WERI-Rb-1 (cell line): ENCODE data around the gene MPO.

ENCODE experiments used
- DNase-seq: peaks from one replicate; pipeline ENCODE4 v3.0.0-alpha.2; 2020
- H3K27ac ChIP-seq: fragments of 250-450 bp; sonication (Bioruptor Pico); 2 replicates; pipeline ENCODE4 v1.5.1; 2020; ENCODE audit warnings: mild to moderate bottlenecking, moderate library complexity
- H3K27me3 ChIP-seq: fragments of 250-450 bp; sonication (Bioruptor Pico); 2 replicates; pipeline ENCODE4 v1.5.1; 2021; ENCODE audit warnings: mild to moderate bottlenecking, low read depth, moderate library complexity; ENCODE audit not compliant: insufficient read depth, severe bottlenecking
- H3K36me3 ChIP-seq: fragments of 250-450 bp; sonication (Bioruptor Pico); 2 replicates; pipeline ENCODE4 v1.5.1; 2020; ENCODE audit warnings: mild to moderate bottlenecking, moderate library complexity
- H3K4me3 ChIP-seq: 2 replicates; pipeline ENCODE4 v1.5.1; 2011; ENCODE audit warnings: low read depth, mild to moderate bottlenecking, control low read depth, low read length
- H3K9me3 ChIP-seq: fragments of 250-450 bp; sonication (Bioruptor Pico); 2 replicates; pipeline ENCODE4 v1.5.1; 2021; ENCODE audit warnings: mild to moderate bottlenecking, moderate library complexity; ENCODE audit not compliant: severe bottlenecking
- TF ChIP-seq, protein P1 (sequence below): IDR thresholded peaks from 2 replicates; pipeline ENCODE4 v1.5.1; 2011; ENCODE audit warnings: low read depth, mild to moderate bottlenecking, control low read depth, inconsistent platforms, low read length

MPO gene

DNA sequence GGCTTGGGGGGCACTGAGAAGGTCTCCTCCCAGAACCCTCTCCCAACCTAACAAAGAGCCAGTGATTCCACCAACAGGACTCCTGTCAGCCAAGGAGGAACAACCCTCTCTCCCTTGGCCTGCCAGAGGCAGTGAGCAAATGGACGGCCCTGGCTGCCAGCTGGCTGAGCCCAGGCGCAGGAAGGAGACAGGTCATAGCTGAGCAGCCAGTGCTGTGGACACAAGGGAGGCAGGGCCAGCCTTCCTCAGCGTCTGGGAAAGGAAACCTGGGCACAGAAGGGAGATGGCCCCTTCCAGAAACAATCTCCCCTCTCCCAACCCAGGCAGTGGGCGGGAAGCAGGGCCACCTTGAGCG, 2.1 kb downstream of the MPO start:
- H3K36me3 ChIP-seq: no peaks in the 10 kb centered on the region
- H3K27ac ChIP-seq: peak overlapping the region; percentile 11; the same call in 1 of the 2 replicates
- peaks cover 4% of the 10 kb centered on the region for H3K9me3 ChIP-seq
- TF ChIP-seq, protein P1, sequence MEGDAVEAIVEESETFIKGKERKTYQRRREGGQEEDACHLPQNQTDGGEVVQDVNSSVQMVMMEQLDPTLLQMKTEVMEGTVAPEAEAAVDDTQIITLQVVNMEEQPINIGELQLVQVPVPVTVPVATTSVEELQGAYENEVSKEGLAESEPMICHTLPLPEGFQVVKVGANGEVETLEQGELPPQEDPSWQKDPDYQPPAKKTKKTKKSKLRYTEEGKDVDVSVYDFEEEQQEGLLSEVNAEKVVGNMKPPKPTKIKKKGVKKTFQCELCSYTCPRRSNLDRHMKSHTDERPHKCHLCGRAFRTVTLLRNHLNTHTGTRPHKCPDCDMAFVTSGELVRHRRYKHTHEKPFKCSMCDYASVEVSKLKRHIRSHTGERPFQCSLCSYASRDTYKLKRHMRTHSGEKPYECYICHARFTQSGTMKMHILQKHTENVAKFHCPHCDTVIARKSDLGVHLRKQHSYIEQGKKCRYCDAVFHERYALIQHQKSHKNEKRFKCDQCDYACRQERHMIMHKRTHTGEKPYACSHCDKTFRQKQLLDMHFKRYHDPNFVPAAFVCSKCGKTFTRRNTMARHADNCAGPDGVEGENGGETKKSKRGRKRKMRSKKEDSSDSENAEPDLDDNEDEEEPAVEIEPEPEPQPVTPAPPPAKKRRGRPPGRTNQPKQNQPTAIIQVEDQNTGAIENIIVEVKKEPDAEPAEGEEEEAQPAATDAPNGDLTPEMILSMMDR: no peak
- no peak overlapping the region for H3K4me3 ChIP-seq
- H3K27me3 ChIP-seq: no peaks in the 10 kb centered on the region
- no peak for DNase-seq

DNA sequence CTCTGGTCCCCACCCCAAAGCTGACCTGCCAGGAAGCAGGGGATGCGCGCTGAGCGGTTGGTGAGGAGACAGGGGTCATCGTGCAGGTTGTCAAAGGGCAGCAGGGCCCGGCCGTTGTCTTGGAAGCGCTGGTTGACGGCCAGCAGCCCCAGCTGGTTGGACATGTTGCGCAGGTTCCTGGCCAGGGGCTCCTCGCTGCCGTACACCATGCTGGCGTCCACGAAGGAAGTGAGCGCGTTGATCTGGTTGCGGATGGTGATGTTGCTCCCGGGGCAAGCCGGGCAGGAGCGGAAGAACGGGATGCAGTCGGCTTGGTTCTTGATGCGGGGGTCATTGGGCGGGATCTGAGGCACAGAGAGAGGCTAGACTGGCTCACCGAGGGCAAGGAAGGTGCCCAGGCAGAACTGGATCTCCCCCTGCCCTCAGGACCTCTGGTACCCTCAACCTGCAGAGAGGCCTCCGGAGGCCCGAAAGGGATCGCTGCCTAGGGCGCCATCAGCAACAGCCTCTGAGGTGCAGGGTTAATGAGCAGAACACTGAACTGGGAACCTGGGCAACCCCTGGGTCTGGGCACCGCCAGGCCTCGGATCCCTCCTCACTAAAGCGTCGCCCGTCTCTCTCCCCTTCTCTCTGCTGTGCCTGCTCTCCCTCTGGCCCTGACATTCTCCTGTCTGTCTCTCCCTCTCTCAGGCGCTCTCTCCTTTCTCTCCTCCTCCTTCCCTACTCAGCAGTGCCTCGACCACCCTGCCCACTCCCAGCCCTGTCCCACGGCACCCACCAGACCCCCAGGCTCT, 2.7 kb downstream of the MPO start:
- Histone ChIP-seq H3K36me3 (no peaks in the 10 kb centered on the region), H3K4me3 (no peak overlapping the region), H3K27me3 (no peaks in the 10 kb centered on the region), H3K9me3 (peaks cover 4% of the 10 kb centered on the region), H3K27ac (peak overlapping the region; percentile 11; the same call in 1 of the 2 replicates)
- no peak for DNase-seq
- TF ChIP-seq, protein P1: no peak

DNA sequence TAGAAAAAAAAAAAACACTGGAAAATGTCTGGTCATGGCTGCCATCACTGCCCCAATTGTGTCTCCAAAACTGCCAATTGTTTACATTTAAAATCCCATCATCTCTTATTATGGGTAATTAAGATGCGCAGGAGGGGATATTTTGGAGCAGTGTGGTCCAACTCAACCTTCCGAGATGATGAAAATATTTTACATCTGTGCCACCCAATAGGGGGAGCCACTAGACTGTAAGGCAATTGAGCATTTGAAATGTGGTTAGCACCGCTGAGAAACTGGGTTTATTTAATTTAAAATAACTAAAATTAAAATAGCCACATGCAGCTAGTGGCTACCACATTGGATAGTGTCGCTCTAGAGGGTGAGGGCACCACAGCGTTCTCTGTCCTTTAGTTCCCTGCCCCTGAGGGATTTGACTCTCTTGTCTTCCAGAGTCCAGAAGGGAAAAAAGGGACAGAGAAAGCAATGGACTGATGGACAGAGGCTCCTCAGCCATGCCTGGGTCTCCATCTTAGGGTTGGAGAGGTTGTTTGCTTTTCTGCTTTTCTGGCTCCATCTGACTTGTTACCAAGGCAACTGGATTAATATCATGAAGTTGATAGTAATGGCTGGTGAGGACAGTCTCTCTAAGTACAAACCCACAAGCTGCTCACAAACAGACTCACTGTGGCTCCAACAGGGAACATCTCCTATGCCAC, 3.5 kb downstream of the MPO start:
- TF ChIP-seq, protein P1: peak; percentile 63
- H3K36me3 ChIP-seq: no peaks in the 10 kb centered on the region
- peaks cover 4% of the 10 kb centered on the region for H3K9me3 ChIP-seq
- H3K27ac ChIP-seq: peak overlapping the region; percentile 4; the same call in 1 of the 2 replicates
- no peaks in the 10 kb centered on the region for H3K27me3 ChIP-seq
- no peak overlapping the region for H3K4me3 ChIP-seq
- DNase-seq: no peak

DNA sequence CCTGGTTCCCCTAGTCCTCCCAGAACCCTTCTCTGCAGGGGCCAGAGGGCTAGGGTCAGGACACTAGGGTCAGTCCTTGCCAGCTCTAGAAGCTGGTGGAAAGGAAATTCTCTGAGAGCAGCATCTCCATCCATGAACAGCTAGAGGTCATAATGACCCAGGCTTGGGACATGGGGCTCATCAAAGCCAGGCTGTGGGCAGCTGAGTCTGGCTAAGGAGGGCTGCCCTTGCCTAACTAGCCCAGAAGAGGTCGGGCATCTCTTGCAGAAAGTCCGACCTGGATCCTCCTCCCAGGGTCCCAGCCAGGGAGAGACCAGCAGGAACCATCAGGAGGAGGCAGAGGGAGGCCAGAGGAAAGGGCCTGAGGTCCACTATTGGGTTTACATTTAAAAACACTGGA, 4.3 kb downstream of the MPO start:
- peaks cover 3% of the 10 kb centered on the region for H3K9me3 ChIP-seq
- TF ChIP-seq, protein P1: peak; percentile 25; the same call in 1 of the 2 replicates
- no peak overlapping the region for H3K27ac ChIP-seq
- H3K36me3 ChIP-seq: no peaks in the 10 kb centered on the region
- no peaks in the 10 kb centered on the region for H3K27me3 ChIP-seq
- no peak overlapping the region for H3K4me3 ChIP-seq
- DNase-seq: no peak

DNA sequence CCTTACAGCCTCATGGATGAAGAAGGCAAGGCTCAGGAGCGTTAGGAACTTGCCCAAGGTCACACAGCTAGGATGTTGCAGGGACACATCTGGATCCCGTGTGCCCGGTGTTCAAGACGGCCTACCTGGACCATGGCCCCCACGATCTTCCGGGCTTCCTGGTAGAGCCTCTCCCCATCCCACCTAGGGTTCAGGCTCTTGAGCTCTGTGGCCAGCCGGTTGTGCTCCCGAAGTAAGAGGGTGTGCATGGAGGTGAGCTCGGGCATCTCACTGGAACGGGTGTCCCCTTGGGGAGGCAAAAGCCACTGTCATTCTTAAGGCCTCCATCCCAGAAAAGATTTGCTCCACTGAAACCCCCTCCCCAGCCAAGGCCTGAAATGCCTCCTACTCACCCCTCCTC, 5.3 kb downstream of the MPO start:
- H3K27me3 ChIP-seq: no peaks in the 10 kb centered on the region
- H3K9me3 ChIP-seq: no peaks in the 10 kb centered on the region
- TF ChIP-seq, protein P1: no peak
- DNase-seq: no peak
- H3K27ac ChIP-seq: no peak overlapping the region
- H3K36me3 ChIP-seq: no peaks in the 10 kb centered on the region
- no peak overlapping the region for H3K4me3 ChIP-seq
